ENCODE results near the gene INPP5F.

The INPP5F gene

DNA sequence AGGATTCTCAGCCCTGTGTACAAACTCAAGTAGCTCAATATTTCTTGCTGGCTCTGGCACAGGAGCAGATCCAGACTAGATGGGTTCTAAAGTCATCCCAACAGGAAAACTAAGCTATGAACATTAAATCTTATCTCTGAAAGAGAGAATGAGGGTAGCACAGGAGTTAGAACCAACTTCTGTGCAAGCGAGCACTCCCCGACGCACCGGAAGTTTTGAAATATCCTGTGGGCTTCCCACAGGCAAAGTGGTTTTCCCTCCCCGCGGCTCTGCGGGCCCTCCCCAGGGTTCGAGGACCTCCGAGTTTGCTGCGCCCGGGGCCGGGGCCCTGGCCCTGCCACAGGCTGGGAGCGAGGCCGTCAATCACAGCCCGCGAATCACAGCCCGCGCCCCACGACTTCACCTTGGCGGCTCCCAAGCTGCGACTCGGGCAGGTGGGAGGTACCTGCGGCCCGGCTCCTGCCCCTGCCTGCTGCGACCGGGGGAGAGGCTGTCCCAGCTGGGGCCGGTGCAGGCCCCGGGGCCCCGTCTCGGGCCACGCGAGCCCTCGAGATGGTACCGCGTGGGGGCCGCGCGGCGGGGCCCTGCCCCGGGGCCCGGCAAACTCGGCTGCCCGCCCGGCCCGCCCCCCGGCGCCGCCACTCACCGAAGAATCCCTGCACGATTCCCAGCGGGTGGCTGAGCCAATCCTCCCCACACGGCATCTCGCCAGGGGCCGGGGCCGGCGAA is 146.2 kb downstream of the INPP5F start:
- no peak for DNase-seq

DNA sequence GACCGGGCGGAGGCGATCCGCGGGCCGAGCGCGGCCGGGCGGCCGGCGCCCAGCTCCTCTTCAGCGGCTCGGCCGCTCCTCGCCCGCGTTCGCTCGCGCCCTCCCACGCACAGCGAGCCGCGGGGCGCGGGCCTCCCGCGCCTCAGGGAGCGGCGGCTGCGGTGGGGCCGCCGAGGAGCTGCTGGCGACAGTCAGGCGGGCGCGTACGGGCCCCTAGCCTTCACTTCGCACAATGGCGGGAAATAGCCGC is 146.7 kb downstream of the INPP5F start, which contains the start of gene MCMBP:
Gene MCMBP, minus strand, starts transcription at position 234 of the 250 bp plus-strand sequence. CDS start 259 bp downstream, outside the sequence.
- no peak for DNase-seq

- peak; percentile 89 for DNase-seq
Measured at GRCh38 chr10:119872860-119873681, 147.2 kb downstream of the INPP5F start.

GRCh38 chr10:119878524-119878923 is 152.7 kb downstream of the INPP5F start:
- no peak for DNase-seq
